OCI-LY1 (cell line): ENCODE data around the gene POU6F2.

Experiments
- EZH2 ChIP-seq: fragments of 200-600 bp; sonication (generic), shearing (Covaris generic); IDR thresholded peaks from 2 replicates; pipeline ENCODE4 v1.8.0; 2017; ENCODE audit warnings: borderline replicate concordance, mixed run types, mild to moderate bottlenecking, antibody characterized with exemption, low read length, moderate library complexity, mixed read lengths
- TF ChIP-seq, protein P1 (sequence below): fragments of 200-600 bp; sonication (generic), shearing (Covaris generic); IDR thresholded peaks from 2 replicates; pipeline ENCODE4 v1.5.1; 2017; ENCODE audit warnings: mild to moderate bottlenecking, antibody characterized with exemption, low read length, moderate library complexity, mixed read lengths

DNA sequence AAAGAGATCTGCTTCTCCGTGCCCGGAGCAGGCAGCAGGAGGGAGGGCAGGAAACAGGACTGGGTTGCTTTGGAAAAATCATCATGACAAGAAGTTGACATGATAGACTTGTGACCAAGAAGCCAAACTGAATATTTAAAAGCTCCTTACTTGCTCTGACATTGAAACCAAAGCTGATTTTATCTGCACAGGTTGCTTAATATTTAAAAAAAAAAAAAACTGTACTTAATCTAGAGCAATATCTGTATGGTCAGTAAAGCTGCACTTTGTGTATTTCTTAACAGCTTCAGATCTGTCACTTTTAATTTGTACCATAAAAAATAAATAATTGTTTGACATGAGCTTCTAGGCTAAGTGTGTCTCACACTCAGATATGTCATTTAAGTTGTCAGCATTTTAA lies 490.6 kb downstream of the POU6F2 start:
- TF ChIP-seq, protein P1, sequence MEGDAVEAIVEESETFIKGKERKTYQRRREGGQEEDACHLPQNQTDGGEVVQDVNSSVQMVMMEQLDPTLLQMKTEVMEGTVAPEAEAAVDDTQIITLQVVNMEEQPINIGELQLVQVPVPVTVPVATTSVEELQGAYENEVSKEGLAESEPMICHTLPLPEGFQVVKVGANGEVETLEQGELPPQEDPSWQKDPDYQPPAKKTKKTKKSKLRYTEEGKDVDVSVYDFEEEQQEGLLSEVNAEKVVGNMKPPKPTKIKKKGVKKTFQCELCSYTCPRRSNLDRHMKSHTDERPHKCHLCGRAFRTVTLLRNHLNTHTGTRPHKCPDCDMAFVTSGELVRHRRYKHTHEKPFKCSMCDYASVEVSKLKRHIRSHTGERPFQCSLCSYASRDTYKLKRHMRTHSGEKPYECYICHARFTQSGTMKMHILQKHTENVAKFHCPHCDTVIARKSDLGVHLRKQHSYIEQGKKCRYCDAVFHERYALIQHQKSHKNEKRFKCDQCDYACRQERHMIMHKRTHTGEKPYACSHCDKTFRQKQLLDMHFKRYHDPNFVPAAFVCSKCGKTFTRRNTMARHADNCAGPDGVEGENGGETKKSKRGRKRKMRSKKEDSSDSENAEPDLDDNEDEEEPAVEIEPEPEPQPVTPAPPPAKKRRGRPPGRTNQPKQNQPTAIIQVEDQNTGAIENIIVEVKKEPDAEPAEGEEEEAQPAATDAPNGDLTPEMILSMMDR = no peak
- no peak for TF ChIP-seq EZH2
